Islet precursor cell (in vitro differentiated cells): Measurements from ENCODE around the gene CDV3.

Experiments used
- DNase-seq: peaks from one replicate; pipeline ENCODE4 v3.0.0-alpha.2; 2018

Gene CDV3

GRCh38 chr3:133570139-133570936 is 3.1 kb upstream of the CDV3 start:
- peak; percentile 87 for DNase-seq

- no peak for DNase-seq
These were observed 2.6 kb upstream of the CDV3 start for GRCh38 chr3:133570937-133571320.

GRCh38 chr3:133572158-133573053 is 1.1 kb upstream of the CDV3 start:
- no peak for DNase-seq

GRCh38 chr3:133573054-133573628 is 345 bp upstream of the CDV3 start:
- peak; percentile 100 for DNase-seq

- peak; percentile 80 for DNase-seq
These were observed 885 bp downstream of the CDV3 start for GRCh38 chr3:133574260-133574881.

- DNase-seq, result peak; percentile 11
These were observed 1.6 kb downstream of the CDV3 start for GRCh38 chr3:133575086-133575485.

- peak; percentile 11 for DNase-seq
These were observed 2.7 kb downstream of the CDV3 start for GRCh38 chr3:133576169-133576568.

- peak; percentile 67 for DNase-seq
These were observed 5.2 kb downstream of the CDV3 start for GRCh38 chr3:133578548-133579191.

GRCh38 chr3:133583396-133583795 is 9.9 kb downstream of the CDV3 start:
- no peak for DNase-seq

- no peak for DNase-seq
These were observed 14.5 kb downstream of the CDV3 start for GRCh38 chr3:133588035-133588434.

GRCh38 chr3:133588784-133589465 is 15.4 kb downstream of the CDV3 start:
- DNase-seq, result no peak

- no peak for DNase-seq
These were observed 16.0 kb downstream of the CDV3 start for GRCh38 chr3:133589503-133589902.

- DNase-seq, result no peak
These were observed 17.8 kb downstream of the CDV3 start for GRCh38 chr3:133591271-133591742.

GRCh38 chr3:133592843-133593242 is 19.4 kb downstream of the CDV3 start:
- DNase-seq, result no peak

- no peak for DNase-seq
These were observed 19.8 kb downstream of the CDV3 start for GRCh38 chr3:133593243-133593642.

- no peak for DNase-seq
These were observed 21.9 kb downstream of the CDV3 start for GRCh38 chr3:133595341-133595740.

GRCh38 chr3:133598405-133598804 is 24.9 kb downstream of the CDV3 start:
- no peak for DNase-seq

GRCh38 chr3:133599280-133599679 is 25.8 kb downstream of the CDV3 start:
- no peak for DNase-seq

- no peak for DNase-seq
These were observed 27.1 kb downstream of the CDV3 start for GRCh38 chr3:133600572-133601081.

- no peak for DNase-seq
These were observed 32.9 kb downstream of the CDV3 start for GRCh38 chr3:133606342-133606741.

- no peak for DNase-seq
These were observed 33.4 kb downstream of the CDV3 start for GRCh38 chr3:133606902-133607301.

- no peak for DNase-seq
These were observed 34.3 kb downstream of the CDV3 start for GRCh38 chr3:133607816-133608215.
